ENCODE results near the gene RAX2.

Gene RAX2

GRCh38 chr19:3722443-3723109, 49.5 kb downstream of the RAX2 start:
- no peak for DNase-seq

GRCh38 chr19:3721887-3722442, 50.1 kb downstream of the RAX2 start:
- no peak for DNase-seq

GRCh38 chr19:3721131-3721886, 50.7 kb downstream of the RAX2 start:
- DNase-seq, result peak; percentile 94 to 96

- no peak for DNase-seq
These were observed 51.6 kb downstream of the RAX2 start for GRCh38 chr19:3720349-3720917.

- no peak for DNase-seq
These were observed 52.2 kb downstream of the RAX2 start for GRCh38 chr19:3719868-3720267.
